Measurements from ENCODE around the gene RPSA. TPM values are rescaled to one million over a fixed set of nuclear protein-coding genes. Genes with fewer than 3 reads are reported as not detected.

Gene RPSA
- total RNA-seq, 1 experiment from 2014 or later, result 2,077 TPM

DNA sequence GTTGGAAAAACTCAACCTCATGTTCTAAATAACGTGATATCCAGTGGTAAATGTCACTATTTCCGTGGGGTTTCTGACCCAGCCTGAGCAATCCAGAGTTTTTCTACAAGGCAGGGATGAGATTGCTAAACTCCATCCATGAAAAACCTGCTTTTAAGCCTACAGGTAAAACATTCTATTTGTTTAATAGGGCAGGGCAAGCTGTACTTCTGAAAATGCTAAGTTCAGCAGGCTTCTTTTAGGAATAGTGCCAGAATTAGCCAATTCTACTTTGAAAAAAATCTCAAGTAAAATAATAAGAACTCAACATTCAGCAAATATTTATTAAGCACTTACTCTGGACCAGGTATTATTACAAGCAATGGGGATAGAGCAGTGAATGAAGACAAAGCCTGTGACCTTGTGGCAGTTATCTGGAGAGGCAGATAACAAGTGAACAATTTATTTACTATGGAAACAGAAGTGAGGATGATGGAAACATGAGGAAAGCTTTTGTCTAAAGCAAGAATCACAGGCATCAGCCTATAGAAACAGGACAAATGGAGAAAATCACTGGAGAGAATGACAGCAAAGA, 13.3 kb downstream of the RPSA start:
- no peak for DNase-seq
- H3K27me3 Mint-ChIP-seq (ENCODE audit: low read depth), result peaks cover 5% of the 10 kb centered on the region; the same call in 1 of the 2 replicates
- Histone ChIP-seq H4K20me1 (ENCODE audit: control insufficient read depth, insufficient read depth, insufficient read length) (no peaks in the 10 kb centered on the region), H2BK120ac (ENCODE audit: low read depth, low read length, poor library complexity, severe bottlenecking) (no peak overlapping the region), H2AFZ (ENCODE audit: low read length) (no peak overlapping the region), H3K79me1 (ENCODE audit: insufficient read depth, low read depth, low read length, poor library complexity, severe bottlenecking) (no peaks in the 10 kb centered on the region), H3K27me3 (ENCODE audit: insufficient read depth, low read length) (no peaks in the 10 kb centered on the region), H3K56ac (ENCODE audit: insufficient read length, low read depth, low read length) (no peak overlapping the region), H2BK15ac (ENCODE audit: low read depth, low read length) (no peak overlapping the region), H3T11ph (ENCODE audit: low read length) (no peak overlapping the region), H4K91ac (ENCODE audit: insufficient read length, low read depth, low read length) (no peak overlapping the region), H3K14ac (ENCODE audit: insufficient read depth, low read length) (no peak overlapping the region), H2BK20ac (ENCODE audit: low read depth, low read length, poor library complexity, severe bottlenecking) (peak overlapping the region; percentile 27), H2AK5ac (ENCODE audit: insufficient read length, low read length) (no peak overlapping the region), H3K9me3 (ENCODE audit: control insufficient read depth, low read depth, low read length) (no peaks in the 10 kb centered on the region), H3K4me1 (ENCODE audit: insufficient read depth, low read length) (no peaks in the 10 kb centered on the region), H3K4ac (ENCODE audit: low read depth, low read length) (no peak overlapping the region), H4K8ac (replicated peaks; ENCODE audit: insufficient read length, low read depth, low read length) (no peak overlapping the region), H3K9ac (ENCODE audit: extremely low read depth, insufficient read length, low read length) (no peak overlapping the region), H3K23me2 (ENCODE audit: insufficient read length, low read depth, low read length, poor library complexity, severe bottlenecking) (no peaks in the 10 kb centered on the region), H4K5ac (ENCODE audit: insufficient read length, low read depth, low read length) (no peak overlapping the region), H3K27ac (ENCODE audit: insufficient read length, low read depth, low read length) (no peak overlapping the region), H2BK12ac (ENCODE audit: insufficient read length, low read depth, low read length) (no peak overlapping the region), H2BK5ac (ENCODE audit: insufficient read length, low read length) (no peak overlapping the region), H3K4me2 (ENCODE audit: insufficient read depth, insufficient read length, low read length) (no peak overlapping the region), H3K18ac (ENCODE audit: insufficient read length, low read depth, low read length) (no peak overlapping the region), H3K23ac (ENCODE audit: insufficient read length, low read depth, low read length) (no peak overlapping the region), H3K79me2 (ENCODE audit: insufficient read depth, low read length) (no peaks in the 10 kb centered on the region)
- H3K4me1 Mint-ChIP-seq, result peaks cover 19 to 29% of the 10 kb centered on the region in 2 experiments
- peaks cover 0 to 5% (median 2%) of the 10 kb centered on the region in 3 experiments; a peak in 3 of 7 replicates for H3K36me3 Mint-ChIP-seq (ENCODE audit: insufficient read depth in 1 of 3, low read depth in 3 of 3)
- H3K27ac Mint-ChIP-seq, result no peak overlapping the region
- no peak overlapping the region for H3K4me3 Mint-ChIP-seq
- TF ChIP-seq, protein P1, sequence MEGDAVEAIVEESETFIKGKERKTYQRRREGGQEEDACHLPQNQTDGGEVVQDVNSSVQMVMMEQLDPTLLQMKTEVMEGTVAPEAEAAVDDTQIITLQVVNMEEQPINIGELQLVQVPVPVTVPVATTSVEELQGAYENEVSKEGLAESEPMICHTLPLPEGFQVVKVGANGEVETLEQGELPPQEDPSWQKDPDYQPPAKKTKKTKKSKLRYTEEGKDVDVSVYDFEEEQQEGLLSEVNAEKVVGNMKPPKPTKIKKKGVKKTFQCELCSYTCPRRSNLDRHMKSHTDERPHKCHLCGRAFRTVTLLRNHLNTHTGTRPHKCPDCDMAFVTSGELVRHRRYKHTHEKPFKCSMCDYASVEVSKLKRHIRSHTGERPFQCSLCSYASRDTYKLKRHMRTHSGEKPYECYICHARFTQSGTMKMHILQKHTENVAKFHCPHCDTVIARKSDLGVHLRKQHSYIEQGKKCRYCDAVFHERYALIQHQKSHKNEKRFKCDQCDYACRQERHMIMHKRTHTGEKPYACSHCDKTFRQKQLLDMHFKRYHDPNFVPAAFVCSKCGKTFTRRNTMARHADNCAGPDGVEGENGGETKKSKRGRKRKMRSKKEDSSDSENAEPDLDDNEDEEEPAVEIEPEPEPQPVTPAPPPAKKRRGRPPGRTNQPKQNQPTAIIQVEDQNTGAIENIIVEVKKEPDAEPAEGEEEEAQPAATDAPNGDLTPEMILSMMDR (conservative IDR thresholded peaks at IDR 0.05), result no peak
- no peaks in the 10 kb centered on the region for H3K9me3 Mint-ChIP-seq
- WGBS (ENCODE audit: extremely low coverage, insufficient read length, low lambda C conversion rate), result no CpG with 5 or more reads among the region's 2 CpGs
